BJ (cell line): Measurements from ENCODE around the gene CACNA2D4. TPM values are rescaled to one million over a fixed set of nuclear protein-coding genes. Genes with fewer than 3 reads are reported as not detected.

ENCODE experiments used
- CTCF ChIA-PET: fragments of 350-600 bp; formaldehyde crosslinking; extraction: SDS; loops from one replicate; lab custom pipeline; 2021; ENCODE audit warnings: antibody characterized with exemption, inconsistent platforms; lab: Yijun Ruan, JAX
- POLR2A ChIA-PET: fragments of 300-600 bp; sonication (Branson Sonifier 250); formaldehyde crosslinking; extraction: SDS; loops from one replicate; lab custom pipeline; 2021; ENCODE audit warnings: antibody characterized with exemption; lab: Charles Lee
- DNase-seq: peaks from one replicate; pipeline ENCODE4 v3.0.0-alpha.2; 2011; ENCODE audit warnings: low read depth
- H3K27me3 ChIP-seq: 2 replicates; pipeline ENCODE4 v1.6.0; 2011; ENCODE audit warnings: low read length; ENCODE audit not compliant: control insufficient read depth, insufficient read depth
- H3K36me3 ChIP-seq: 2 replicates; pipeline ENCODE4 v1.5.1; 2011; ENCODE audit warnings: low read length; ENCODE audit not compliant: control insufficient read depth, insufficient read depth
- H3K4me3 ChIP-seq: 2 replicates; pipeline ENCODE4 v1.5.1; 2011; ENCODE audit warnings: low read depth, mild to moderate bottlenecking, control low read depth, low read length
- polyA plus RNA-seq: library from polyadenylated mRNA; depleted of rRNA; stranded (reverse); fragments of >200 nt; gene quantifications from 2 replicates; pipeline ENCODE4 v1.2.3, GENCODE V29; 2011
- TF ChIP-seq, protein P1 (sequence below): IDR thresholded peaks from 2 replicates; pipeline ENCODE4 v1.5.1; 2011; ENCODE audit warnings: low read depth, mild to moderate bottlenecking, control low read depth, inconsistent platforms, low read length, moderate library complexity; ENCODE audit not compliant: insufficient read depth

CACNA2D4 gene
- polyA plus RNA-seq, 1 experiment, result 0.39 TPM

DNA sequence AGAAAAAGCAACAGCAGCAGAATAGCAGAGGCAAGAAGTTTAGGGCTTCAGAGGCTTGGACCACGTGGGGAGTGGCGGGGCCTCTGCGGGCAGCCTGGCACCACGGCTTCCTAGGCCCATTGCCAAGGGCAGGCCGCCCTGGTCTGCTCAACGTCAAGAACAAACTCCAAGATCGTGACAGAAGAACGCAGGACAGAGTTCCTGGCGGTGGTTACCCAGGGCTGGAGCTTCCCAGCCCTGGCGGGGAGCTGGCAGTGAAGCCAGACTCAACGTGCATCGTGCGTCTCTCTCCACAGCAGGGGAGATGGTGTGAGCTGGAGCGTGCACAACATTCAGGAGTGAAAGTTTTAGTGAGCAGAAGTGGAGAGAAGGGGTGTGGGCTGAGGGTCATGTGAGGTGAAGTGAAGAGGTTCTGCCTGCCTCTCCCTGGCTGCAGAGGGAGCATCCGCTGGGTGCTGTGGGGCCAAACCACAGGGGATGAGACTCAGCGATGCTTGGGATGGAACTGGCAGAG lies 13.9 kb upstream of the CACNA2D4 start:
- no peak overlapping the region for H3K4me3 ChIP-seq
- DNase-seq, result no peak
- H3K27me3 ChIP-seq, result peaks cover 6% of the 10 kb centered on the region
- CTCF ChIA-PET, result no interaction called here
- TF ChIP-seq, protein P1, sequence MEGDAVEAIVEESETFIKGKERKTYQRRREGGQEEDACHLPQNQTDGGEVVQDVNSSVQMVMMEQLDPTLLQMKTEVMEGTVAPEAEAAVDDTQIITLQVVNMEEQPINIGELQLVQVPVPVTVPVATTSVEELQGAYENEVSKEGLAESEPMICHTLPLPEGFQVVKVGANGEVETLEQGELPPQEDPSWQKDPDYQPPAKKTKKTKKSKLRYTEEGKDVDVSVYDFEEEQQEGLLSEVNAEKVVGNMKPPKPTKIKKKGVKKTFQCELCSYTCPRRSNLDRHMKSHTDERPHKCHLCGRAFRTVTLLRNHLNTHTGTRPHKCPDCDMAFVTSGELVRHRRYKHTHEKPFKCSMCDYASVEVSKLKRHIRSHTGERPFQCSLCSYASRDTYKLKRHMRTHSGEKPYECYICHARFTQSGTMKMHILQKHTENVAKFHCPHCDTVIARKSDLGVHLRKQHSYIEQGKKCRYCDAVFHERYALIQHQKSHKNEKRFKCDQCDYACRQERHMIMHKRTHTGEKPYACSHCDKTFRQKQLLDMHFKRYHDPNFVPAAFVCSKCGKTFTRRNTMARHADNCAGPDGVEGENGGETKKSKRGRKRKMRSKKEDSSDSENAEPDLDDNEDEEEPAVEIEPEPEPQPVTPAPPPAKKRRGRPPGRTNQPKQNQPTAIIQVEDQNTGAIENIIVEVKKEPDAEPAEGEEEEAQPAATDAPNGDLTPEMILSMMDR, result no peak
- no peaks in the 10 kb centered on the region for H3K36me3 ChIP-seq
- POLR2A ChIA-PET, result no interaction called here

DNA sequence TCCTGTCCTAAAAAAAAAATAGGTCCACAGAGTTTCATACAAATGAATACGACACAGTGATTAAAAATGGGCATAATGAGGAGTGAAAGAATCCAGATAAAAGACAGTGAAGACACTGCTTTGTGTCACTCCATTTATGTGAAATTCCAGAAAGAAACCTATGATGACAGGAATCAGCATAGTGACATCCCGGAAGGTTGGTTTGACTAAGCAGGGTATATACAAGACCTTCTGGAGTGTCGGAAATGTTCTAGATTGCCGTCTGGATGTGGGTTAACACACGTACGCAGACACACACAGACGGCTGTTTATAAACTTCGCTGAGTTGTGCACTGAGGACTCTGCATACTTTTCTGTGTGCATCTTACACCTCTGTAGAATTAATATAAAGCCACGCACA lies 13.2 kb upstream of the CACNA2D4 start:
- Histone ChIP-seq H3K36me3 (no peaks in the 10 kb centered on the region), H3K4me3 (no peak overlapping the region), H3K27me3 (peaks cover 12% of the 10 kb centered on the region)
- ChIA-PET CTCF (interaction anchor here (1.3 kb wide), 1 partner anchor 8 kb away, joined by 6 read pairs; no protein-coding TSS in a partner anchor), POLR2A (no interaction called here)
- DNase-seq, result no peak
- TF ChIP-seq, protein P1, result no peak

DNA sequence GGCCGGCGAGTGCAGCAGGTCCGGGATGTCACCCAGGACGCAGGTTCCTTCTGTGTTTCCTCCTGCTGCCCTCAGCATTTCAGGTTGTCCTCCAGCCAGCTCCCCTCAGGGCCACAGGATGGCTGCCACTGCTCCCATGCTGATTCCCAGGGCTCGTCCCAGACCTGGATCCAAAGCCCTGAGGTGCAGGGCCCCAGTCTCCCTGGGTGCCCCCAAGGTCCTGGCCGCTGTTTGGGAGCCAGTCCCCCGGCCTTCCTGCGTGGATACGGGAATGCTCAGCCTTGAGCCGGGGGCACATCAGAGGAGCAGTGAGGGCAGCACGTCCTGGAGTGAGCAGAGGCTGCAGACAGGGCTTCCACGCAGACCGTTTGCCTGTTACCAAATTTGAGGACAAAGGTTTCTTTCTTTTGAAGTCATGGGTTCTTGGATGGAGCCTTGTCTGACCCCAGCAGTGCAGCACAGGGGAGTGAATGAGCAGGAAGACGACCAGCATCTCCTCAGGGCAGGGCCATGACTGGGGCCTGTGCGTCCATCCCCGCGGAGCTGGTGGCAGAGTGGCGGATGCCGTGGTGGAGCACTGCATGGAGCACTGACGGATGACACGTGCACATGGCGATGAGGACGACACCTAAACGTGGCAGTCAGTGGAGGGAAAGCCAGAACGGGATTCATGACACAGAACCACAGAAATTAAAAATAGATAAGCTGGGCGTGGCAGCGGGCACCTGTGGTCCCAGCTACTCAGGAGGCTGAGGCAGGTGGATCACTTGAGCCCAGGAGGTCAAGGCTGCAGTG lies 12.5 kb upstream of the CACNA2D4 start:
- Histone ChIP-seq H3K4me3 (no peak overlapping the region), H3K27me3 (peaks cover 18% of the 10 kb centered on the region), H3K36me3 (no peaks in the 10 kb centered on the region)
- TF ChIP-seq, protein P1, result no peak
- ChIA-PET POLR2A (no interaction called here), CTCF (interaction anchor here (1.3 kb wide), 1 partner anchor 9 kb away, joined by 6 read pairs; no protein-coding TSS in a partner anchor)
- no peak for DNase-seq

DNA sequence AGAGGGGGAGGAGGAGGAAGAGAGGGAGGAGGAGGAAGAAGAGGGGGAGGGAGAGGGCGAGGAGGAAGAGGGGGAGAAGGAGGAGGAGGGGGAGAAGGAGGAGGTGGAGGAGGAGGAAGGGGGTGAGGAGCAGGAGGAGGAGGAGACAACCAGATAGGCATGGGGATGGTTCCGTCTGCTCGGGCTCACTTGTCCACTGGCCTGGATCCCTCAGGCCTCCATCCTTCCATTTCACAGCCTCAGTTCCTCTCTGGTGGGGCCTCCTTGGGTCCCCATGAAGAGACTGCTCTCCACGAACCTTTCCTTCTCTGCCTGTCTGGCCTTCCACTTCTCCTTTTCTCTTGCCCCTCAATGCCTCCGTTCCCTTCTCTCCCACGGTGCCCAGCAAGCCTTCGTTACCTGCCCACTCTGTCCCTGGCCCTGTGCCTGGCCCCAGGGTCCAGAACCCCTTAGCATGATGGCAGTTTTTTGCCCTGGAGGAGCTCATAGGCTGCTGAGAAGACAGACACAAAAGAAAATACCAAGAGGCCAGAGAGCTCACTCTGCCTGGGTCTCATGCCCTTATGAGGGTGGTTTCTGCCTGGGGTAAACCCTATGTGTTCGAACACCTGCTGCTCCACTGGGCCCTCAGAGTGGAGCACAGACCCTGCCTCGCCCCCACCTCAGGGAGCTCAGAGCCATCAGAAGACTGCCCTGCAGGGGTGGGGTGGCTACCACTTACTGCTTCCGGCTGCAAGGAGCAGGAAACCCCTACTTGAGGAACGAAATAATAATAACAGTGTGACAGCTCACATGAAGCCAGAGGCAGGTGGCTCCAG lies 11.7 kb upstream of the CACNA2D4 start:
- ChIA-PET CTCF (no interaction called here), POLR2A (no interaction called here)
- Histone ChIP-seq H3K27me3 (peaks cover 22% of the 10 kb centered on the region), H3K36me3 (no peaks in the 10 kb centered on the region), H3K4me3 (no peak overlapping the region)
- TF ChIP-seq, protein P1, result no peak
- DNase-seq, result no peak
